ENCODE measurements around the gene WWC2.

DNA sequence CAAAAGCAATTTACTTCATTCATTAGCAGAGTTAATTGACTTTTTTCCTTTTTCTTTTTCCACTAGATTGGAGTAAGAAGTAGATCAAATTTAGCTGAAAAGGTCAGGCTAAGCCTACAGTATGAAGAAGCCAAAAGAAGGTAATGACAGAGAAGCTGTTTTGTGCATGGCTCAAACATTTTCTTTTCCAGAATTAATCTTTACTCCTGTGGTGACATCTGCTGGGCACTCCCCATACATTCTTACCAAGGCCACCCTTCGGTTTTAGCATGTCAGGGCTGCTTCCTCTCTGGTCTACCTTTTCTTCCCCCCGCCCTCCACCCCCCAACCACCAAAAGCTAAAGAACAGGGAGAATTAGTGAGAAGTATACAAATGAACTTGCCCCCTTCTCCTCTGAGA, 150.8 kb downstream of the WWC2 start:
- no peak for TF ChIP-seq CEBPB (IDR thresholded peaks at IDR 0.05)
- no peak for TF ChIP-seq TAF1 (IDR thresholded peaks at IDR 0.05; ENCODE audit: low read depth)
- no peak for TF ChIP-seq FOXM1 (IDR thresholded peaks at IDR 0.05; ENCODE audit: borderline replicate concordance, low read depth)
- no peak for TF ChIP-seq MAX (IDR thresholded peaks at IDR 0.05)
- TF ChIP-seq EP300 (IDR thresholded peaks at IDR 0.05; ENCODE audit: borderline replicate concordance): no peak
- peak; percentile 73 for TF ChIP-seq RAD21 (IDR thresholded peaks at IDR 0.05; ENCODE audit: low read depth)
- TF ChIP-seq TCF12 (IDR thresholded peaks at IDR 0.05; ENCODE audit: low read depth): no peak
- TF ChIP-seq CREB1 (IDR thresholded peaks at IDR 0.05; ENCODE audit: low read depth): no peak

Measured in Ishikawa (cell line).